BE2C (cell line): ENCODE data around the gene ESYT1.
A peak's percentile ranks its signal among the peaks of the same experiment; 100 is the strongest.

Source experiments
- DNase-seq: peaks from one replicate; pipeline ENCODE4 v3.0.0-alpha.2; 2020
- H3K27me3 ChIP-seq: fragments of 250-450 bp; sonication (Bioruptor Pico); 2 replicates; pipeline ENCODE4 v1.5.1; 2020; ENCODE audit warnings: mild to moderate bottlenecking
- H3K36me3 ChIP-seq: fragments of 250-450 bp; sonication (Bioruptor Pico); 2 replicates; pipeline ENCODE4 v1.5.1; 2020; ENCODE audit warnings: mild to moderate bottlenecking
- H3K4me1 ChIP-seq: fragments of 250-450 bp; sonication (Bioruptor Pico); 2 replicates; pipeline ENCODE4 v1.5.1; 2020
- H3K4me3 ChIP-seq: 2 replicates; pipeline ENCODE4 v1.5.1; 2011; ENCODE audit warnings: low read depth, low read length
- H3K9me3 ChIP-seq: fragments of 250-450 bp; sonication (Bioruptor Pico); 2 replicates; pipeline ENCODE4 v1.5.1; 2020
- TF ChIP-seq, protein P1 (sequence below): IDR thresholded peaks from 2 replicates; pipeline ENCODE4 v1.5.1; 2012; ENCODE audit warnings: mild to moderate bottlenecking, low read depth, low read length

ESYT1 gene

DNA sequence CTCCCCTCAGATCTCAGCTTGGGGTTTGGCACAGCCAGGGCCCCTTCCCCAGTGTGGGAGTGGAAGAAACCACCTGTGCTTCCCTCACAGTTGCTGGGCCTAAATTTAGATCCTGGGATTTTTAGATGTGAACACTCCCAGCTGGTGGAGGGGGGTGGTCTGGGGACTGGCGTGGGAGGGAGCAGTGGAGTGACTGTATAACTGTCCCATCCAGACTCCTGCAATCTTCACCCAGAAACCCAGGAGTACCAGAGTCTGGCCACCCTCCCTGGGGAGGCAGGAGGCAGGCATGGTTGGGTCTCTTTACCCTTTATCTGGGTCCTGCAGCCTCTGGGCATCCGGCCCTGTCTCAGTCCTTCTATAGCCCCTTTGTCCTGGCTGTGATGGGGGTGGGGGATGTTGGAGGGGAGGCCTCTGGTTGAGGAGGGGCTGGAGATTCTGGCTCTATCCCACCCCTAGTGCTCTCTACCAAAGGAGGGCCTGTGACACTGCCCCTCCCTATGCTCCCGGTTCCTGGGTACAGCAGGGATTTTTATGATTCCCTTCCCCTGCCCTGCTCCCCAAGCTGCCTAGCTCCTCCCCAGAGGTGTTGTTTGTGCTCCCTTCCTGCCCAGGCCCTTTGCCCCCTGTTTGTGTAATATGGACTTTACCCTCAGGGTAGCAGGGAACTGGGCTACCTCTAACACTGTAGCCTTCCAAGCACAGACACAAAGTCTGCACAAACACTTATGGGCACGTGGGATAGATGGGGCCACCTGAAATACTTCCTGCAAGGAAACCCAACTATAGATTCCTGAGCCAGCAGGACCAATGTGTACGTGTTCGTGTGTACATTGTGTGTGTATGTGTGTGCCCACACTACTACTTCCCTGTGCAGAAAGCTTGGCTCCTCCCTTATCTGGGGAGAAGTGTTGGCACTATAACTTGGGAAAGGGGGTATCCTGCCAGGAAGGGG, 46.4 kb upstream of the ESYT1 start:
- TF ChIP-seq, protein P1, sequence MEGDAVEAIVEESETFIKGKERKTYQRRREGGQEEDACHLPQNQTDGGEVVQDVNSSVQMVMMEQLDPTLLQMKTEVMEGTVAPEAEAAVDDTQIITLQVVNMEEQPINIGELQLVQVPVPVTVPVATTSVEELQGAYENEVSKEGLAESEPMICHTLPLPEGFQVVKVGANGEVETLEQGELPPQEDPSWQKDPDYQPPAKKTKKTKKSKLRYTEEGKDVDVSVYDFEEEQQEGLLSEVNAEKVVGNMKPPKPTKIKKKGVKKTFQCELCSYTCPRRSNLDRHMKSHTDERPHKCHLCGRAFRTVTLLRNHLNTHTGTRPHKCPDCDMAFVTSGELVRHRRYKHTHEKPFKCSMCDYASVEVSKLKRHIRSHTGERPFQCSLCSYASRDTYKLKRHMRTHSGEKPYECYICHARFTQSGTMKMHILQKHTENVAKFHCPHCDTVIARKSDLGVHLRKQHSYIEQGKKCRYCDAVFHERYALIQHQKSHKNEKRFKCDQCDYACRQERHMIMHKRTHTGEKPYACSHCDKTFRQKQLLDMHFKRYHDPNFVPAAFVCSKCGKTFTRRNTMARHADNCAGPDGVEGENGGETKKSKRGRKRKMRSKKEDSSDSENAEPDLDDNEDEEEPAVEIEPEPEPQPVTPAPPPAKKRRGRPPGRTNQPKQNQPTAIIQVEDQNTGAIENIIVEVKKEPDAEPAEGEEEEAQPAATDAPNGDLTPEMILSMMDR: no peak
- no peak overlapping the region for H3K4me3 ChIP-seq
- H3K9me3 ChIP-seq: no peaks in the 10 kb centered on the region
- no peaks in the 10 kb centered on the region for H3K36me3 ChIP-seq
- peaks cover 5% of the 10 kb centered on the region; the same call in 1 of the 2 replicates for H3K27me3 ChIP-seq
- DNase-seq: peak; percentile 39
- H3K4me1 ChIP-seq: no peaks in the 10 kb centered on the region

DNA sequence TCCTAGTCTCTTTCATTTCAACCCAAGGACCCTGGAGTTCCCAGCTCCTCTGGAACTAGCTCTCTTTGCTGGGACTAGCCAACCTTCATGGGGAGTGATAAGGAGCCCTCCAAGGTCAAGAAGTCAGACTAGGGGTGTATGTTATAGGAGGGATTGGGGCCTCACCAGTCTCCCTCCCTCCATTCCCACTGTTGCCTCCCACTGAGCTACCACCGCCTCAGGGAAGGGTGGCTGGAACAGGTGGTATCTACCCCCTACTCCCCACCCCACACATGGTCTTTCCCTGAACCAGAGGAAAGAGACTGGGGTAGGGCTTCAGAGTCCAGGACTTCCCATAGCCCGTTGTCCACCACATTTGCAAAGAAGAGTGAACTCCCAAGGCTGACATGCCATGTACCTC, 45.7 kb upstream of the ESYT1 start:
- no peak overlapping the region for H3K4me3 ChIP-seq

DNA sequence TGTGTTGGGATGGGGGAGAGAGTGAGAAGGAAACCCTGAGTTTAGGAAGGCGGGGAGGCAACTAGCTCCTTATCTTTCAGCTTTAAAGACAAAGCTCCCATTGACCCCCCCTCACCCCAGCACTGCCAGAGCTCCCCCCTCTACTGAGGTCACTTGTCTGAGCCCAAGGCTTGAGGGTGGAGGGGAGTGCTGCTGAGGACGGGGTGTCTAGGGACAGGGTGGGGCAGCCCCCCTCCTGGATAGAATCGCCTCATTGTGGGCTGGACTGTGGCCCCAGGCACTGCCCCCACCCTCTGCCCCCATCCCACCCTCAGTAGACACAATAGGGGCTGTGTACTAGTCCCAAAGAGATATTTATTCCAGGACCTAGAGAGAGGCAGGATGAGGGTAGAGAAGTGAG, 45.1 kb upstream of the ESYT1 start:
- Histone ChIP-seq H3K36me3 (no peaks in the 10 kb centered on the region), H3K4me1 (no peaks in the 10 kb centered on the region), H3K9me3 (no peaks in the 10 kb centered on the region), H3K27me3 (peaks cover 5% of the 10 kb centered on the region; the same call in 1 of the 2 replicates), H3K4me3 (no peak overlapping the region)
- TF ChIP-seq, protein P1: no peak
- DNase-seq: no peak

More for the DNA sequence above, 45.7 kb upstream of the ESYT1 start:
- DNase-seq: no peak
- Histone ChIP-seq H3K36me3 (no peaks in the 10 kb centered on the region), H3K9me3 (no peaks in the 10 kb centered on the region), H3K4me1 (no peaks in the 10 kb centered on the region), H3K27me3 (peaks cover 5% of the 10 kb centered on the region; the same call in 1 of the 2 replicates)
- TF ChIP-seq, protein P1: no peak

- no peaks in the 10 kb centered on the region for H3K36me3 ChIP-seq
- H3K4me1 ChIP-seq: no peaks in the 10 kb centered on the region
- no peak overlapping the region for H3K4me3 ChIP-seq
- DNase-seq: peak; percentile 63
- TF ChIP-seq, protein P1: peak; percentile 80
- H3K9me3 ChIP-seq: no peaks in the 10 kb centered on the region
- peaks cover 4% of the 10 kb centered on the region; the same call in 1 of the 2 replicates for H3K27me3 ChIP-seq
Observed at GRCh38 chr12:56084958-56085543, 43.0 kb upstream of the ESYT1 start.

- no peaks in the 10 kb centered on the region for H3K4me1 ChIP-seq
- H3K27me3 ChIP-seq: no peaks in the 10 kb centered on the region
- DNase-seq: no peak
- TF ChIP-seq, protein P1: no peak
- H3K36me3 ChIP-seq: no peaks in the 10 kb centered on the region
- H3K9me3 ChIP-seq: no peaks in the 10 kb centered on the region
- no peak overlapping the region for H3K4me3 ChIP-seq
Observed at GRCh38 chr12:56086096-56086495, 42.0 kb upstream of the ESYT1 start.

GRCh38 chr12:56086608-56087007, 41.5 kb upstream of the ESYT1 start:
- Histone ChIP-seq H3K4me3 (no peak overlapping the region), H3K9me3 (no peaks in the 10 kb centered on the region), H3K27me3 (no peaks in the 10 kb centered on the region), H3K36me3 (no peaks in the 10 kb centered on the region), H3K4me1 (no peaks in the 10 kb centered on the region)
- no peak for DNase-seq
- TF ChIP-seq, protein P1: no peak
